Activated T-helper 17 cell treated with anti-CD3 and anti-CD28 coated beads, Interleukin-2, amount 50 U/mL, for 72 hours (primary cell): ENCODE results near the gene SH2B3. TPM values are rescaled to one million over a fixed set of nuclear protein-coding genes. Genes with fewer than 3 reads are reported as not detected.

Source experiments
- ATAC-seq: fragments of 150-1000 bp; cut with Tn5 transposase; replicated peaks from 2 replicates; pipeline ENCODE4 v1.10.0; 2021; ENCODE audit warnings: mild to moderate bottlenecking, moderate library complexity
- H3K27ac Mint-ChIP-seq: one replicate; pipeline ENCODE4 v1.8.0; 2022; ENCODE audit warnings: mixed read lengths
- H3K27me3 Mint-ChIP-seq: one replicate; pipeline ENCODE4 v1.8.0; 2022; ENCODE audit warnings: mixed read lengths
- H3K36me3 Mint-ChIP-seq: one replicate; pipeline ENCODE4 v1.8.0; 2022; ENCODE audit warnings: low read depth, mild to moderate bottlenecking, mixed read lengths
- H3K4me1 Mint-ChIP-seq: one replicate; pipeline ENCODE4 v1.8.0; 2022; ENCODE audit warnings: mixed read lengths
- H3K4me3 Mint-ChIP-seq: one replicate; pipeline ENCODE4 v1.8.0; 2022; ENCODE audit warnings: mild to moderate bottlenecking, mixed read lengths
- H3K9me3 Mint-ChIP-seq: one replicate; pipeline ENCODE4 v1.8.0; 2022; ENCODE audit warnings: mixed read lengths
- total RNA-seq, 2 donors: library from RNA; stranded (reverse); gene quantifications; one replicate each; pipeline ENCODE4 v1.2.3, GENCODE V29; 2022

Gene SH2B3
- 10 to 100 TPM in 1 of 2 donors, 1 to 10 TPM in 1; 8.5 to 12.1 TPM for total RNA-seq

DNA sequence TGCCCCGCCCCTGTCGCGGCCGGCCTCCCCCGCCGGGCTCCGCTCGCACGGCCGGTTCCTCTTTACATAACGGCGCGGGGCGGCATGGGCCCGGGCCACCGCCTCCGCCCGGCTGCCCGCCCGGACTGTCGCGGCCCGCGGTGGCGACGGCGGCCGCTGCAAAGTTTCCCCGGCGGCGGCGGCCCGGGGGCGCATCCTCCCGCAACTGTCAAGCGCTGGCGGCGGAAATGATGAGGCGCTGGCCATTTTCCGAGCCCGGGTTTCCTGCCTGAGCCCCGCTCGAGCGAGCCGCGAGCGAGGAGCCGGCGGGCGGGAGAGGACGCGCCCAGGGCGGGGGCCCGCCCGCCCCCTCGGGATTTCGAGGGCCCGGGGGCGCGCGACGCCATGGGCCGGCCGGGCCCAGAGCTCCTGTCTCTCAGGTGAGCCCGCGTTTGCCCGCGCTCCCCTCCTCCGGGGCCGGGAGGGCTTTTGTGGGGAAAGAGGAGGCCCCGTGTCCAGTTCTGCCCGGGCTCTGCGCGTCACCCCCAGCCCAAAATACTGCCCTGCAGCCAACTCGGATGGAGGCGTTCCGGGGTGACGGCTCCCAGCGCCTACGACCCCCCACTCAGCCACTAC is at the start of gene SH2B3:
Gene SH2B3 (plus strand): TSS at position 65 of the 615 bp plus-strand sequence. CDS start 12,223 bp downstream, outside the sequence.
- peak within 1 kb of the TSS; percentile 82 for H3K27ac Mint-ChIP-seq
- peaks cover 41% of the 10 kb centered on the region for H3K4me1 Mint-ChIP-seq
- H3K36me3 Mint-ChIP-seq: peaks cover 5% of the 10 kb centered on the region
- H3K9me3 Mint-ChIP-seq: no peaks in the 10 kb centered on the region
- peak; percentile 44 for ATAC-seq
- H3K4me3 Mint-ChIP-seq: peak within 1 kb of the TSS; percentile 92
- no peaks in the 10 kb centered on the region for H3K27me3 Mint-ChIP-seq

GRCh38 chr12:111359231-111359913 is 46.4 kb upstream of the SH2B3 start:
- peak; percentile 97 for ATAC-seq
- peaks cover 4% of the 10 kb centered on the region for H3K27me3 Mint-ChIP-seq

DNA sequence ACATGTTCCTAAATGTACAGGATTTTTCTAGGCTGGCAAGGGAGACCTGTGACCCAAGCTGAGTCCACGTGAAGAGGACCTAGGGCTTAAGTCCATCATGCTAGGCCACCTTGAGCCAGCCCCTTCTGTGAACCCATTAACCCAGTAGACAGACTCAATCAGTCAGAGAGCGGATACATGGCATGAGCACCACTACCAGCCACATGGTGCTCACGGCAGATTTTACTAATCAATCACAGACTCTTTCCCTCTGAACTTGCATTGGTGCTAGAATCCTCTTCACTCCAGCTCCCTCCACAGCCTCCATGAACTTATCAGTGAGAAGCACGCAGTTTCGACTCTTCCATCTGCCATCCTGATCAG is 45.8 kb upstream of the SH2B3 start:
- Mint-ChIP-seq H3K9me3 (no peaks in the 10 kb centered on the region), H3K4me3 (peak overlapping the region; percentile 35), H3K36me3 (peaks cover 5% of the 10 kb centered on the region), H3K27ac (peak overlapping the region; percentile 49), H3K4me1 (peaks cover 16% of the 10 kb centered on the region), H3K27me3 (peaks cover 4% of the 10 kb centered on the region)
- peak; percentile 45 for ATAC-seq

More at GRCh38 chr12:111359231-111359913, 46.4 kb upstream of the SH2B3 start:
- H3K4me3 Mint-ChIP-seq: peak overlapping the region; percentile 35
- peaks cover 16% of the 10 kb centered on the region for H3K4me1 Mint-ChIP-seq
- H3K36me3 Mint-ChIP-seq: peaks cover 5% of the 10 kb centered on the region
- H3K9me3 Mint-ChIP-seq: no peaks in the 10 kb centered on the region
- H3K27ac Mint-ChIP-seq: peak overlapping the region; percentile 49

- H3K4me1 Mint-ChIP-seq: peaks cover 16% of the 10 kb centered on the region
- peaks cover 5% of the 10 kb centered on the region for H3K36me3 Mint-ChIP-seq
Measured at GRCh38 chr12:111360325-111360930, 45.3 kb upstream of the SH2B3 start.

GRCh38 chr12:111361073-111361716 is 44.5 kb upstream of the SH2B3 start:
- Mint-ChIP-seq H3K36me3 (peaks cover 5% of the 10 kb centered on the region), H3K4me1 (peaks cover 15% of the 10 kb centered on the region), H3K27me3 (peaks cover 4% of the 10 kb centered on the region), H3K4me3 (no peak overlapping the region), H3K27ac (no peak overlapping the region), H3K9me3 (no peaks in the 10 kb centered on the region)
- ATAC-seq: no peak

More at GRCh38 chr12:111360325-111360930, 45.3 kb upstream of the SH2B3 start:
- H3K27me3 Mint-ChIP-seq: peaks cover 4% of the 10 kb centered on the region
- no peaks in the 10 kb centered on the region for H3K9me3 Mint-ChIP-seq
- no peak for ATAC-seq
- peak overlapping the region; percentile 35 for H3K4me3 Mint-ChIP-seq
- H3K27ac Mint-ChIP-seq: peak overlapping the region; percentile 46

DNA sequence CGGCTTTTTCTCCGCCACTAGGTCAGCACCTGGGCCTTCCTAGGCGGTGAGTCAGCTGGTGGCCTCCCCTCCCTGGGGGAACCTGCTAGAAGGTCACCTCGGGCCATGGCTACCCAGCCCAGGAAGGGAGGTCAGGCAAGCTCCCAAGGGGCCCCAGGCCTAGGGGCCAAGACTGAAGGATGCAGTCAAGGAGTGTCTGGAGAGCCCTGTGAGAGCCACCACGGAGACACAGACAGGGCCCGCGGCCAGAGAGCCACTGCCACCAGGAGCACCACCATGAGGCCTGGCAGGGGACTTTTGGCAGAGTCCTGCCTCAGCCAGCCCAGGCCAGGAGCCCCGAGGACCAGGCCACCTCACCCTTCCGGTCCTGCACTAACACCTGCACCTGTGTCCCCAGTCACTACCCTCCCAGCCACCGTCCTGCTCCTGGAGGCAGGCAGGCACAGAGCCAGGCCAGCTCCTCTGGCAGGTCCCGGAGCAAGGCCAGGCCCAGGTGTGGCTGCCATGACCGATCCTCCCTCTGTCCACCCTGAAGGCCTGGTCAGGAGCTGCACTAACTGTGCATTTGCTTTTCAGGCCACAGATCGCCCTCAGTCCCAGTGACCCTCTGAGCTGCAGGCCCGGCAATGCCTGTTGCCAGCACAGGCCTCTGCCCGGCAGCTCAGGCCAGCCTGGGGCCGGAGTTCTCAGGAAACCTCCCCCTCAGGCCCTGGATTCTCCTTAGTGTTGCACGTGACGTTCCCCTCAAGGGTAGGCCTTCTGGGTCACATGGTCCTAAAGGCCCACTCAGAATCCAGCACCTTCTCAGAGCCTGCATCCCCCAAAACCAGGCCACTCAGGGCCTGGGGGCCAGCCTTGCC is 43.8 kb upstream of the SH2B3 start:
- Mint-ChIP-seq H3K4me3 (no peak overlapping the region), H3K9me3 (no peaks in the 10 kb centered on the region), H3K4me1 (peaks cover 17% of the 10 kb centered on the region), H3K36me3 (peaks cover 5% of the 10 kb centered on the region), H3K27ac (no peak overlapping the region), H3K27me3 (peaks cover 4% of the 10 kb centered on the region)
- no peak for ATAC-seq

- peaks cover 17% of the 10 kb centered on the region for H3K4me1 Mint-ChIP-seq
- H3K9me3 Mint-ChIP-seq: no peaks in the 10 kb centered on the region
- peaks cover 5% of the 10 kb centered on the region for H3K36me3 Mint-ChIP-seq
- peaks cover 4% of the 10 kb centered on the region for H3K27me3 Mint-ChIP-seq
- no peak overlapping the region for H3K27ac Mint-ChIP-seq
- no peak for ATAC-seq
- no peak overlapping the region for H3K4me3 Mint-ChIP-seq
Measured at GRCh38 chr12:111362687-111363475, 42.8 kb upstream of the SH2B3 start.

- Mint-ChIP-seq H3K4me3 (no peak overlapping the region), H3K4me1 (peaks cover 17% of the 10 kb centered on the region), H3K27me3 (peaks cover 3% of the 10 kb centered on the region)
Measured at GRCh38 chr12:111363578-111363977, 42.1 kb upstream of the SH2B3 start.

GRCh38 chr12:111366075-111366474 is 39.6 kb upstream of the SH2B3 start:
- ATAC-seq: no peak
- Mint-ChIP-seq H3K36me3 (no peaks in the 10 kb centered on the region), H3K9me3 (no peaks in the 10 kb centered on the region), H3K4me3 (no peak overlapping the region), H3K27me3 (no peaks in the 10 kb centered on the region), H3K27ac (no peak overlapping the region), H3K4me1 (peaks cover 5% of the 10 kb centered on the region)

More at GRCh38 chr12:111363578-111363977, 42.1 kb upstream of the SH2B3 start:
- Mint-ChIP-seq H3K9me3 (no peaks in the 10 kb centered on the region), H3K36me3 (peaks cover 5% of the 10 kb centered on the region), H3K27ac (no peak overlapping the region)
- ATAC-seq: no peak

DNA sequence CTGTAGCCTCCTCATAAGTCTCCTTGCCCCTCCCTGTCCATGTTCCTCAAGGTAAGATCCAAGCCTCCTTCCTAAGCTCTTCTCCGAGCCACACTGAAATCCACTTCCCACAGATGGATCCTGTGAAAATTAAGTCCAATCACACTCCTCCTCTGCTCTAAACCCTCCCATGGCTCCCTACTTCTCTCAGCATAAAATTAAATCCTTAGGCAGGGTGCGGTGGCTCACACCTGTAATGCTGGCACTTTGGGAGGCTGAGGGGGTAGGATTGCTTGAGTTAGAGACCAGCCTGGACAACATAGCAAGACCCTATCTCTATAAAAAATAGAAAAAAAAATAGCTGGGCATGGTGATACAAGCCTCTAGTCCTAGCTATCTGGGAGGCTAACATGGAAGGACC is 39.1 kb upstream of the SH2B3 start:
- Mint-ChIP-seq H3K27ac (no peak overlapping the region), H3K9me3 (no peaks in the 10 kb centered on the region), H3K4me1 (peaks cover 5% of the 10 kb centered on the region), H3K27me3 (no peaks in the 10 kb centered on the region), H3K36me3 (no peaks in the 10 kb centered on the region), H3K4me3 (no peak overlapping the region)
- ATAC-seq: no peak

- Mint-ChIP-seq H3K4me1 (peaks cover 5% of the 10 kb centered on the region), H3K27me3 (no peaks in the 10 kb centered on the region), H3K9me3 (no peaks in the 10 kb centered on the region), H3K4me3 (peak overlapping the region; percentile 68), H3K27ac (no peak overlapping the region), H3K36me3 (no peaks in the 10 kb centered on the region)
- no peak for ATAC-seq
Measured at GRCh38 chr12:111367661-111368221, 38.0 kb upstream of the SH2B3 start.

DNA sequence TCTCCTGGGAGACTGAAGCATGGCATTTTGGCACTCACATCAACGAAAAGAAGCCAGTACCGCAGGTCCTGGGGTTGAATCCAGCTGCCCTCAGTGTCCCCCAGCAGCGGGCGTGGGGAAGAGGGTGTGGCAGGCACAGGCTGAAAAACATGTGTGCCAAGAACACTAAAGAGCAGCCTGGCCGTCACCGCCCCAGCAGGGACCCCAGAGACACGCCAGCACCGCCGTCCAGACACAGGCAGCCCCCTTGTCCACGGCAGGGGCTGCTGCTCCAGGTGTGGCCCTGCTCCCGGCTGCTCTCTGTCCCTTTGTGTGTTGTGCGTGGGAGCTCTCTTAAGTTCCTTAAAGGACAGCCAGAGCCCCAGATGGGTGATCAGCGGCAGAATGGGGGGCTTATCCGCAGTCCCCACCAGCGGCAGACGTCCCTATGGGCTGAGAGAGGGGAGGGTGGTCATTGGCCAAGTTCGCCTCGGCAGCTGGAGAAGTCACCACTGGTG is 37.4 kb upstream of the SH2B3 start:
- Mint-ChIP-seq H3K27me3 (no peaks in the 10 kb centered on the region), H3K4me3 (peak overlapping the region; percentile 68), H3K4me1 (peaks cover 5% of the 10 kb centered on the region), H3K36me3 (no peaks in the 10 kb centered on the region), H3K27ac (no peak overlapping the region), H3K9me3 (no peaks in the 10 kb centered on the region)
- peak; percentile 19 for ATAC-seq
